ENCODE data around the gene TMEM181. TPM values are rescaled to one million over a fixed set of nuclear protein-coding genes. Genes with fewer than 3 reads are reported as not detected.

TMEM181 gene
- total and polyA plus RNA-seq, 2 of the 13 experiments (the other 11 are each of a cell fraction or from before 2014, with no cell fraction given): 59.1 to 108 TPM

- TF ChIP-seq KLF15 (CRISPR knock-in tag; IDR thresholded peaks at IDR 0.05; ENCODE audit: borderline replicate concordance) (peak; percentile 94), HOXA3 (CRISPR knock-in tag; IDR thresholded peaks at IDR 0.05) (peak; percentile 88), HOXA7 (CRISPR knock-in tag; IDR thresholded peaks at IDR 0.05) (peak; percentile 95), ZNF44 (CRISPR knock-in tag; IDR thresholded peaks at IDR 0.05) (peak; percentile 95; the same call in 1 of the 2 replicates), ZNF232 (CRISPR knock-in tag; IDR thresholded peaks at IDR 0.05; ENCODE audit: borderline replicate concordance) (peak; percentile 99), ZNF839 (CRISPR knock-in tag; IDR thresholded peaks at IDR 0.05; ENCODE audit: borderline replicate concordance) (no peak), CAMTA2 (CRISPR knock-in tag; IDR thresholded peaks at IDR 0.05; ENCODE audit: borderline replicate concordance) (peak; percentile 48; the same call in 1 of the 2 replicates), SNAPC2 (CRISPR knock-in tag; IDR thresholded peaks at IDR 0.05) (peak; percentile 96), MATR3 (CRISPR knock-in tag; IDR thresholded peaks at IDR 0.05) (no peak), MYPOP (CRISPR knock-in tag; IDR thresholded peaks at IDR 0.05) (peak; percentile 97), CCAR2 (optimal IDR thresholded peaks at IDR 0.05; ENCODE audit: low read depth, low read length) (no peak), ARNT (IDR thresholded peaks at IDR 0.05) (no peak), ATF3 (CRISPR knock-in tag; IDR thresholded peaks at IDR 0.05) (peak; percentile 85; the same call in 1 of the 2 replicates), CENPX (CRISPR knock-in tag; IDR thresholded peaks at IDR 0.05) (no peak)
- TF ChIP-seq, protein P1, sequence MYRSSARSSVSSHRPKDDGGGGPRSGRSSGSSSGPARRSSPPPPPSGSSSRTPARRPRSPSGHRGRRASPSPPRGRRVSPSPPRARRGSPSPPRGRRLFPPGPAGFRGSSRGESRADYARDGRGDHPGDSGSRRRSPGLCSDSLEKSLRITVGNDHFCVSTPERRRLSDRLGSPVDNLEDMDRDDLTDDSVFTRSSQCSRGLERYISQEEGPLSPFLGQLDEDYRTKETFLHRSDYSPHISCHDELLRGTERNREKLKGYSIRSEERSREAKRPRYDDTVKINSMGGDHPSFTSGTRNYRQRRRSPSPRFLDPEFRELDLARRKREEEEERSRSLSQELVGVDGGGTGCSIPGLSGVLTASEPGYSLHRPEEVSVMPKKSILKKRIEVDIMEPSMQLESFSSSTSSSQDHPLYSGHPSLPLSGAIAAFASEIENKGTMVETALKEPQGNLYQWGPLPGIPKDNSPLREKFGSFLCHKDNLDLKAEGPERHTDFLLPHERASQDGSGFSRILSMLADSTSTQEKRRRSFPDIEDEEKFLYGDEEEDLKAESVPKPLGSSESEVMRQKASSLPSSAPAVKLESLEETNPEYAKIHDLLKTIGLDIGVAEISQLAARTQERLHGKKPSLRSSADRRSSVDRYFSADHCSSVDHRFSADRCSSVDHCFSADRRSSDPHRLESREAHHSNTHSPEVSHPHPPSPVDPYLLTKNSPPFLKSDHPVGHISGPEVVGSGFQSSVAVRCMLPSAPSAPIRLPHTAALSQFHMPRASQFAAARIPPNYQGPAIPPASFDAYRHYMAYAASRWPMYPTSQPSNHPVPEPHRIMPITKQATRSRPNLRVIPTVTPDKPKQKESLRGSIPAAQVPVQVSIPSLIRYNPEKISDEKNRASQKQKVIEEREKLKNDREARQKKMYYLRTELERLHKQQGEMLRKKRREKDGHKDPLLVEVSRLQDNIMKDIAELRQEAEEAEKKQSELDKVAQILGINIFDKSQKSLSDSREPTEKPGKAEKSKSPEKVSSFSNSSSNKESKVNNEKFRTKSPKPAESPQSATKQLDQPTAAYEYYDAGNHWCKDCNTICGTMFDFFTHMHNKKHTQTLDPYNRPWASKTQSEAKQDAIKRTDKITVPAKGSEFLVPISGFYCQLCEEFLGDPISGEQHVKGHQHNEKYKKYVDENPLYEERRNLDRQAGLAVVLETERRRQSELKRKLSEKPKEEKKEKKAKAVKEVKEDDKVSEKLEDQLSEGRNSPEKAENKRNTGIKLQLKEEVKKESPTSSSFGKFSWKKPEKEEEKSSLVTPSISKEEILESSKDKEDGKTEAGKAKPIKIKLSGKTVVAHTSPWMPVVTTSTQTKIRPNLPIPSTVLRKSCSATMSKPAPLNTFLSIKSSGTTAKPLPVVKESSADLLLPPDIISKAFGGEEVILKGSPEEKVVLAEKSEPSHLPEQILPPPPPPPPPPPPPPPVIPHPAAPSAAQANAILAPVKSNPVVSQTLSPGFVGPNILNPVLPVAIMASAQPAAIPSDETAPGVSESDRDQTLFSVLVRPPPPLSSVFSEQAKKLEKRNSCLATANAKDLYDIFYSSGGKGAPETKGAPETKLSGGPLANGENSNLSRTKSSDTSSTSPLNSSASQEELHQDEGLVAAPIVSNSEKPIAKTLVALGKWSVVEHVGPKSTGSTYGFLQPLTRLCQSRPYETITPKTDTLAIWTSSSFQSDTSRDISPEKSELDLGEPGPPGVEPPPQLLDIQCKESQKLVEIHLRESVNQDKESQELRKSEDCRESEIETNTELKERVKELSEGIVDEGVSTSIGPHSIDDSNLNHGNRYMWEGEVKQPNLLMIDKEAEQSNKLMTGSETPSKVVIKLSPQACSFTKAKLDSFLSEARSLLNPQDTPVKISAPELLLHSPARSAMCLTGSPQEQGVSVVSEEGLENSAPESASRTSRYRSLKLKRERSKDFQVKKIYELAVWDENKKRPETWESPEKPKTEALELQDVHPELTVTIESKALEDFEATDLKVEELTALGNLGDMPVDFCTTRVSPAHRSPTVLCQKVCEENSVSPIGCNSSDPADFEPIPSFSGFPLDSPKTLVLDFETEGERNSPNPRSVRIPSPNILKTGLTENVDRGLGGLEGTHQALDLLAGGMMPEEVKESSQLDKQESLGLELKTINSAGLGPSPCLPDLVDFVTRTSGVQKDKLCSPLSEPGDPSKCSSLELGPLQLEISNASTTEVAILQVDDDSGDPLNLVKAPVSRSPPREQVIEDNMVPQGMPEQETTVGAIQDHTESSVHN (CRISPR knock-in tag; IDR thresholded peaks at IDR 0.05): no peak; the same call in 1 of the 2 replicates
Observed at GRCh38 chr6:158536084-158536890, 23.6 kb upstream of the TMEM181 start (continued).

Data from HepG2 (cell line).